Stomach (tissue), 9 donors: ENCODE results near the gene LCLAT1. TPM values are rescaled to one million over a fixed set of nuclear protein-coding genes. Genes with fewer than 3 reads are reported as not detected.

Experiments
- DNase-seq, 2 donors: peaks; one replicate each; pipeline versions ENCODE4 v3.0.0 to v3.0.0-alpha.2; 2013 to 2019
- H3K27ac ChIP-seq, 5 donors: fragments of 200-600 bp in 4 of 5; sonication (generic) in 4 of 5; one replicate each; pipeline ENCODE4 v1.5.1; 2013 to 2019; ENCODE audit warnings: mild to moderate bottlenecking in 1 of 5, moderate library complexity in 1 of 5
- H3K27me3 ChIP-seq, 3 donors: fragments of 200-600 bp; sonication (generic); one replicate each; pipeline ENCODE4 v1.5.1; 2017 to 2019; ENCODE audit warnings: mixed run types in 1 of 3
- H3K36me3 ChIP-seq, 4 donors: fragments of 200-600 bp; sonication (generic); 1 replicate in 3 of 4; 2 replicates in 1 of 4; pipeline ENCODE4 v1.5.1; 2016 to 2019
- H3K4me1 ChIP-seq, 4 donors: fragments of 200-600 bp; sonication (generic); one replicate each; pipeline ENCODE4 v1.5.1; 2016 to 2019
- H3K4me3 ChIP-seq, 4 donors: fragments of 200-600 bp; sonication (generic) in 3 of 4; one replicate each; pipeline ENCODE4 v1.5.1; 2016 to 2019; ENCODE audit warnings: mild to moderate bottlenecking in 1 of 4
- H3K9me3 ChIP-seq, 4 donors: fragments of 200-600 bp; sonication (generic); one replicate each; pipeline ENCODE4 v1.5.1; 2016 to 2019
- CTCF ChIP-seq, 7 experiments: fragments of 450-650 bp in 4 of 7; fragments of 200-600 bp in 3 of 7; sonication (generic) in 3 of 7; IDR thresholded peaks; one replicate each; pipeline ENCODE4 v1.5.1; 2016 to 2019; ENCODE audit warnings: antibody characterized with exemption in 7 of 7, control low read depth in 2 of 7, mild to moderate bottlenecking in 1 of 7
- EP300 ChIP-seq: sonication (generic); formaldehyde crosslinking; IDR thresholded peaks from one replicate; pipeline ENCODE4 v1.6.1; 2017; ENCODE audit warnings: antibody characterized with exemption
- POLR2A ChIP-seq, 4 donors: fragments of 450-650 bp; IDR thresholded peaks; one replicate each; pipeline ENCODE4 v1.6.1; 2016; ENCODE audit warnings: antibody characterized with exemption in 4 of 4, control low read depth in 2 of 4, mild to moderate bottlenecking in 1 of 4, moderate library complexity in 1 of 4
- POLR2AphosphoS5 ChIP-seq, 3 donors: sonication (generic); formaldehyde crosslinking; IDR thresholded peaks; one replicate each; pipeline ENCODE4 v1.6.1; 2016; ENCODE audit warnings: antibody characterized with exemption in 3 of 3
- WGBS, 5 donors: extraction: QIAGEN DNeasy Blood & Tissue Kit in 3 of 5; methylation state at CpG; one replicate each; pipeline versions ENCODE4 v1.1.5 to v1.1.7; 2013 to 2018; 5-methylcytosine and 5-hydroxymethylcytosine counted together
- intact Hi-C: fragments of 100-400 bp; cut with DNase I; formaldehyde crosslinking; loops from one replicate; pipeline ENCODE4 v1.15.1; 2023; ENCODE audit warnings: low total_unique reads
- polyA plus RNA-seq, 3 donors: library from polyadenylated mRNA; stranded (reverse); fragments of 200-250 nt; gene quantifications; one replicate each; pipeline ENCODE4 v1.2.3, GENCODE V29; 2013
- total RNA-seq, 5 donors: library from RNA; depleted of rRNA; stranded (reverse); fragments of >200 nt; gene quantifications; one replicate each; pipeline versions ENCODE4 v1.1.0 to v1.2.3, GENCODE V29; 2014 to 2016
- donor health status: healthy with polysubstance abuse.
- donor health status: Bipolar disorder and iron deficiency.
- donor health status: healthy.

LCLAT1 gene
- total and polyA plus RNA-seq, 8 donors = 0.76 to 51.3 (median 12.5) TPM

- intact Hi-C loops = no loop called here
- peak overlapping the region in 4 of 5 donors; percentile 20 to 49 (median 22) for H3K27ac ChIP-seq
- WGBS, 5 donors = 85 to 94% (median 91%) methylated on average over 4 of the region's 4 CpGs
- no peak overlapping the region for H3K4me3 ChIP-seq
- no peaks in the 10 kb centered on the region for H3K27me3 ChIP-seq
- H3K4me1 ChIP-seq = no peaks in the 10 kb centered on the region
- no peaks in the 10 kb centered on the region for H3K9me3 ChIP-seq
- DNase-seq = no peak
- TF ChIP-seq CTCF (IDR thresholded peaks at IDR 0.05) = no peak
- no peak for TF ChIP-seq POLR2AphosphoS5 (IDR thresholded peaks at IDR 0.05)
- TF ChIP-seq EP300 = no peak
- TF ChIP-seq POLR2A (IDR thresholded peaks at IDR 0.05) = no peak
- peaks cover 0 to 26% (median 15%) of the 10 kb centered on the region in 4 donors for H3K36me3 ChIP-seq
Measured at GRCh38 chr2:30566631-30567030, 119.6 kb downstream of the LCLAT1 start.

- intact Hi-C loops = no loop called here
- 97 to 99% (median 98%) methylated on average over 4 of the region's 4 CpGs for WGBS, 5 donors
- Histone ChIP-seq H3K27ac (no peak overlapping the region), H3K4me3 (no peak overlapping the region), H3K36me3 (peaks cover 0 to 24% (median 13%) of the 10 kb centered on the region in 4 donors), H3K4me1 (no peaks in the 10 kb centered on the region), H3K27me3 (no peaks in the 10 kb centered on the region), H3K9me3 (no peaks in the 10 kb centered on the region)
- no peak for DNase-seq
- TF ChIP-seq EP300 (no peak), POLR2AphosphoS5 (IDR thresholded peaks at IDR 0.05) (no peak), POLR2A (IDR thresholded peaks at IDR 0.05) (no peak), CTCF (IDR thresholded peaks at IDR 0.05) (no peak)
Measured at GRCh38 chr2:30567317-30567716, 120.3 kb downstream of the LCLAT1 start.

- no peak overlapping the region for H3K4me3 ChIP-seq
- H3K27ac ChIP-seq = no peak overlapping the region
- TF ChIP-seq POLR2A (IDR thresholded peaks at IDR 0.05) = no peak
- TF ChIP-seq EP300 = no peak
- no peak for TF ChIP-seq POLR2AphosphoS5 (IDR thresholded peaks at IDR 0.05)
- TF ChIP-seq CTCF (IDR thresholded peaks at IDR 0.05) = no peak
- peaks cover 0 to 14% (median 0%) of the 10 kb centered on the region in 4 donors for H3K36me3 ChIP-seq
- no peak for DNase-seq
- intact Hi-C loops = no loop called here
- no peaks in the 10 kb centered on the region for H3K9me3 ChIP-seq
- H3K27me3 ChIP-seq = no peaks in the 10 kb centered on the region
- no peaks in the 10 kb centered on the region for H3K4me1 ChIP-seq
Measured at GRCh38 chr2:30569946-30570345, 122.9 kb downstream of the LCLAT1 start.

- no peak overlapping the region for H3K4me3 ChIP-seq
- no peaks in the 10 kb centered on the region for H3K4me1 ChIP-seq
- TF ChIP-seq CTCF (IDR thresholded peaks at IDR 0.05) = no peak
- TF ChIP-seq EP300 = no peak
- no peak for TF ChIP-seq POLR2AphosphoS5 (IDR thresholded peaks at IDR 0.05)
- TF ChIP-seq POLR2A (IDR thresholded peaks at IDR 0.05) = no peak
- WGBS, 5 donors = 92 to 97% (median 95%) methylated on average over 4 of the region's 4 CpGs
- intact Hi-C loops = no loop called here
- no peaks in the 10 kb centered on the region for H3K9me3 ChIP-seq
- no peaks in the 10 kb centered on the region for H3K27me3 ChIP-seq
- no peak overlapping the region for H3K27ac ChIP-seq
- no peak for DNase-seq
- H3K36me3 ChIP-seq = no peaks in the 10 kb centered on the region
Measured at GRCh38 chr2:30577151-30577550, 130.1 kb downstream of the LCLAT1 start.
